ENCODE data around the gene ARMC3. TPM values are rescaled to one million over a fixed set of nuclear protein-coding genes. Genes with fewer than 3 reads are reported as not detected.

Gene ARMC3
- total RNA-seq, result 0.77 TPM

DNA sequence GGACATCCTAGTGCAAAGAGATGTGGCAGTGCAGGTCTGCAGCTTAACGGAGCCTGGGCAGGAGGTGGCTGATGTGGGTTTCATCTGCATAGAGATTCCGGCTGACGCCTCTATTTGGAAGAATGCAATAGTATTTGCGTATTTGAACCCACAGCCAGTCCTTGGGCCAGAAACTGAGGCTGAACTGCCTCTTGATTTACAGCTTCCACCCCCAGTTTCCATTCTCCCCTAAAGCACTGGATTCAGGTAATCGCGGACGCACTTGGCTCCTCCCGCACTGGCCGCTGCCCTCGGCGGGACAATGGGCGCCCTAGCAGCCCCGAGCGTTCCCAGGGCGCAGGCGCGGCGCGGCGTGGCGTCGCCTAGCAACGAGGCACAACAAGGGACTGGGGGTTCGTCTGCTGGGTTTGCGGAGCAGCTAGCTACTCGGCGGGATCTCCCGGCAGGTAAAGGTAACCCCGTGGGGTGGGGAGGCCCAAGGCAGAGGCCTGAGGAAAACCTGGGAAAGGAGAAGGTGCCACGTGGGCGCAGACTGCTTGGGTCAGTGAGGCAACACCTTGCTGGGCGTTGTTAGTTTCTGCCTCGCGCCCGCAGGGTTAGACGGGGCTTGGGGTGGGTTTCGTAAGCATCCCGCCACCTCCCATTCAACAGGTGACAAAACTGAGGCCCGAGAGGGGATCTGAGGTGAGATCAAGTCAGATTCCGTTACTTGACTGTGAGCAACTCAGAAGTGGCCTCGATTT, at the start of gene ARMC3:
Gene ARMC3 (plus strand): TSS at position 393 of the 743 bp plus-strand sequence. CDS start 3,944 bp downstream, outside the sequence.

Other genes with a start within 250 kb of the ARMC3 start
- gene PIP4K2A, start 213.5 kb upstream of the ARMC3 start, total RNA-seq, result 24.7 TPM
- 21.7 TPM for gene MSRB2, start 167.5 kb downstream of the ARMC3 start, total RNA-seq

Data from camera-type eye (tissue), 1 donor.